Measurements from ENCODE around the gene LIF.

LIF gene

DNA sequence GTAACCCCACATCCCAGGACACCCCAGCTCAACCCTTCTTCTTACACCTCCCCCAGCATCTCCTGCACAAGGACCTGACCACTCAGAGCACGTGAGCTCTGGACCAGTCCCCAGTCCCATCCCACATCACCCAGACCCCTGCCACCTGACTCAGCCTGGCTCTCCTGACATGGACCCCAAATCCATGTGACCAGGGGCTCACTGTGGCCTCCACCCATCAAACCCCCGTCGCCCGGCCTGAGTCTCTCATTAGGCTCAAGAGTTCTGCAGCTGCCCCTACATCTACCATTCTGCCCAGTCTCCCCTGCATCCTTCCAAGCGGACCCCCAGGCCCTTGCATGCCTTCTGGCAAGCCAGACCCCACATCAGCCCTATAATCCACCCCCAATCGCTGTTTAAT is 1.9 kb upstream of the LIF start:
- H3K4me2 ChIP-seq (ENCODE audit: low read depth, low read length, poor library complexity, severe bottlenecking) = no peak overlapping the region
- H3K36me3 ChIP-seq (ENCODE audit: low read length) = no peaks in the 10 kb centered on the region
- H3K9ac ChIP-seq (ENCODE audit: low read length) = no peak overlapping the region
- H3K9me2 ChIP-seq (replicated peaks; ENCODE audit: insufficient read depth, low read length) = no peaks in the 10 kb centered on the region
- TF ChIP-seq CTCF (IDR thresholded peaks at IDR 0.05; ENCODE audit: insufficient read depth, low read length, poor library complexity, severe bottlenecking) = no peak
- no peak for TF ChIP-seq EZH2phosphoT487 (conservative IDR thresholded peaks at IDR 0.05; ENCODE audit: low read length)
- H3K79me2 ChIP-seq (ENCODE audit: insufficient read depth, low read length) = no peaks in the 10 kb centered on the region
- H3F3A ChIP-seq (ENCODE audit: insufficient read depth) = no peaks in the 10 kb centered on the region
- H3K27me3 ChIP-seq (ENCODE audit: low read length) = no peaks in the 10 kb centered on the region; the same call in 1 of the 2 replicates
- H4K20me1 ChIP-seq (ENCODE audit: low read depth, low read length) = no peaks in the 10 kb centered on the region
- H3K9me3 ChIP-seq (ENCODE audit: insufficient read depth, low read length) = no peaks in the 10 kb centered on the region
- no peak overlapping the region for H3K27ac ChIP-seq (ENCODE audit: low read depth, low read length)
- H2AFZ ChIP-seq (ENCODE audit: low read depth, low read length, severe bottlenecking) = no peak overlapping the region
- no peak overlapping the region for H3K4me3 ChIP-seq (ENCODE audit: insufficient read depth, low read length, poor library complexity, severe bottlenecking)

DNA sequence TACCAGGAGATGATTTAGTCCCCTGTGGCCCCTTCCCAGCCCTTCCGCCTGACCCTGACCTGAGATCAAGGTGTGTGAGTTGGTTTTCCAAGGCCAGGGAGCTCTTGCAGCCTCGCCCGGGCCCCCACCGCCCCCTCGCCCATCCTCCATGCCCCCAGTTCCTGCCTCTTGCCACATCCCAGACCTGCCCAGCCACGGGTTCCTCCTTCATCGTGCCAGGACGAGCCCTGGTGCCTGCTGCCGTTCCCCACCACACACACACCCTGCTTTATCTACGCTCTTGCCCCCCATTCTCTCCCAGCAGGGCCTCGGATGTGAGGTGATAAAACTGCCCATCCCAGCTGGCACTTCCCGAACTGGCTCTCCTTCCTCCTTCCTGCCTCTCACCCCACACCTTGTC is 1.4 kb upstream of the LIF start:
- Histone ChIP-seq H2AFZ (ENCODE audit: low read depth, low read length, severe bottlenecking) (no peak overlapping the region), H3K36me3 (ENCODE audit: low read length) (no peaks in the 10 kb centered on the region), H3K4me2 (ENCODE audit: low read depth, low read length, poor library complexity, severe bottlenecking) (no peak overlapping the region), H3K27ac (ENCODE audit: low read depth, low read length) (no peak overlapping the region), H3F3A (ENCODE audit: insufficient read depth) (no peaks in the 10 kb centered on the region), H4K20me1 (ENCODE audit: low read depth, low read length) (no peaks in the 10 kb centered on the region), H3K9ac (ENCODE audit: low read length) (no peak overlapping the region), H3K9me2 (replicated peaks; ENCODE audit: insufficient read depth, low read length) (no peaks in the 10 kb centered on the region), H3K4me3 (ENCODE audit: insufficient read depth, low read length, poor library complexity, severe bottlenecking) (no peak overlapping the region), H3K27me3 (ENCODE audit: low read length) (no peaks in the 10 kb centered on the region; the same call in 1 of the 2 replicates), H3K79me2 (ENCODE audit: insufficient read depth, low read length) (no peaks in the 10 kb centered on the region), H3K9me3 (ENCODE audit: insufficient read depth, low read length) (no peaks in the 10 kb centered on the region)
- TF ChIP-seq CTCF (IDR thresholded peaks at IDR 0.05; ENCODE audit: insufficient read depth, low read length, poor library complexity, severe bottlenecking) = no peak
- TF ChIP-seq EZH2phosphoT487 (conservative IDR thresholded peaks at IDR 0.05; ENCODE audit: low read length) = no peak

DNA sequence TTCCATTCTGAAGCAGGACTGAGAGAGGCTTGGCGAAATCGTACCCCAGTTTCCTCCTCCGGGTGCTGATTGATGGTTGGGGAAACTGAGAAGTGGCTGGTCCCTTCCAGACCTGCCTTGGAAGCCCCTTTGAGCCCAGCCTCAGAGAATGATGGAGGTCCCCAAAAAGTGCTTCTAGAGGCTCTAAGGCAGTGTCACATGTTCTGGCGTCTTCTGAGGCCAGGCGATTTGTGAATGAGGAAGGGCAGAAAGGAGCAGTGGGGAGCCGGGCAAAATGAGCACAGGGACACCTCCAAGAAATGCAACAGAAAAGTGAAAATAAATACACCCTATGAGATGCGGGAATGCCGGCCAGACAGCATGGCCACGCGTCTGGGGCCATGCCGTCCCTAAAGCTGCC is 1.0 kb upstream of the LIF start:
- Histone ChIP-seq H3K27ac (ENCODE audit: low read depth, low read length) (no peak overlapping the region), H2AFZ (ENCODE audit: low read depth, low read length, severe bottlenecking) (no peak overlapping the region), H3K4me3 (ENCODE audit: insufficient read depth, low read length, poor library complexity, severe bottlenecking) (no peak overlapping the region), H3K27me3 (ENCODE audit: low read length) (no peaks in the 10 kb centered on the region; the same call in 1 of the 2 replicates), H3F3A (ENCODE audit: insufficient read depth) (no peaks in the 10 kb centered on the region), H3K9ac (ENCODE audit: low read length) (no peak overlapping the region), H3K4me2 (ENCODE audit: low read depth, low read length, poor library complexity, severe bottlenecking) (no peak overlapping the region), H3K36me3 (ENCODE audit: low read length) (no peaks in the 10 kb centered on the region), H3K9me3 (ENCODE audit: insufficient read depth, low read length) (no peaks in the 10 kb centered on the region), H3K9me2 (replicated peaks; ENCODE audit: insufficient read depth, low read length) (no peaks in the 10 kb centered on the region), H4K20me1 (ENCODE audit: low read depth, low read length) (no peaks in the 10 kb centered on the region), H3K79me2 (ENCODE audit: insufficient read depth, low read length) (no peaks in the 10 kb centered on the region)
- TF ChIP-seq EZH2phosphoT487 (conservative IDR thresholded peaks at IDR 0.05; ENCODE audit: low read length) = no peak
- TF ChIP-seq CTCF (IDR thresholded peaks at IDR 0.05; ENCODE audit: insufficient read depth, low read length, poor library complexity, severe bottlenecking) = no peak
